Dedifferentiated amniotic fluid mesenchymal stem cell (primary cell): ENCODE measurements around the gene IL27RA.

Source experiments
- DNase-seq: peaks from one replicate; pipeline ENCODE4 v3.0.0-alpha.2; 2016; ENCODE audit errors: extremely low spot score

IL27RA gene

GRCh38 chr19:14031719-14032480 lies at the start of gene IL27RA:
IL27RA (plus strand) TSS chr19:14031762; CDS start chr19:14031873, 111 bp downstream.
- no peak for DNase-seq

- DNase-seq, result no peak
These were observed 49.5 kb upstream of the IL27RA start for GRCh38 chr19:13981988-13982501.

DNA sequence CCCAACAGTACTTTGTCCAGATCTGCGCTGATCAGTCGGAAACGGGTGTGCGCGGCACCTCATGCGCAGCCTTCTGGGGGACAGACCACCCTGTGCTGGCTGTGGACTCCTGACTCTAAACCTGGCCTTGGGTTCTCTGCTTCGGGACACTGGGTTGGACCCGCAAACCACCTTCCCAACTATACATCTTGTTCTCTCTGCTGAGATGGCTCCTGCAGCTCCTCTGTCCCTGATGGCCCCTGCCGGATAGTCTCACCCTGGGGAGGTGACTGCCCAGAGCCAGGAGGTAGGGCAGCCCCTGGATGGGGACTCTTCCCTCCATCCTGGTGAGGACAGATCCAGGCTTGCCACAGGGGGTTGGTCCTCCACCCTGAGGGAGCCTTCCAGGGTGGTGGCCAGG lies 48.8 kb upstream of the IL27RA start:
- DNase-seq, result no peak

DNA sequence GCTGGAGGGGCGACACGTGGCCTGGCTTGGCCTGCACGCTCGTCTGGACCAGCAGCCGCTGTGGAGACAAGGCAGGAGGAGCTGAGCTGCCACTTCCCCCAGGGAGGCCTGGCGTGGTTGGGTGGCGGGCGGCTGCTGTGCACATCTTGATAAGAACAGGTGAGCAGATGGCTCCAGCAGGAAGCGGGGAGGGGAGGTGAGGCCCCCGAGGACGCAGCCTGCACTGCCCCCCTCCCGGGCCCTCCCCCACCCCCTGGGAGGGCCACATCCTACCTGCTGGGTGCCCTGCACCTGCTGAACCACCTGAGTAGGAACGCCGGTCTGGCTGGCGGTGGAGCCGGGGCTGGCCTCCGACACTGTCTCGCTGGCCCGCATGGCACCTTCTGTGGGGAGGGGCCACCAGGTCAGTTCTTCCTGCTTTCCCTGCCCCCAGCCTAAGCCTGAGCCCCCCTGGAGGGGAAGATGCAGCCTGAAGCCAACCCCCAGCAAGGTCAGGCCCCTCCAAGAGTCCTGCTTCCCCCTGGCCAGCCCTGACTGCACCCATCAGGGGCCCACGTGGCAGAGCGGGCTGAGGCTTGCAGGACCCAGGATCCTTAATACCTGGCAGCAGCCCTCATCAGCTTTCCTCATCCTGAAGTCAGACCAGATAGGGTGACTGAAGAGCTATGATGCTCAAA lies 48.2 kb upstream of the IL27RA start:
- DNase-seq, result no peak

GRCh38 chr19:13984186-13984585 lies 47.4 kb upstream of the IL27RA start:
- DNase-seq, result no peak

- no peak for DNase-seq
These were observed 46.5 kb upstream of the IL27RA start for GRCh38 chr19:13984875-13985741.

DNA sequence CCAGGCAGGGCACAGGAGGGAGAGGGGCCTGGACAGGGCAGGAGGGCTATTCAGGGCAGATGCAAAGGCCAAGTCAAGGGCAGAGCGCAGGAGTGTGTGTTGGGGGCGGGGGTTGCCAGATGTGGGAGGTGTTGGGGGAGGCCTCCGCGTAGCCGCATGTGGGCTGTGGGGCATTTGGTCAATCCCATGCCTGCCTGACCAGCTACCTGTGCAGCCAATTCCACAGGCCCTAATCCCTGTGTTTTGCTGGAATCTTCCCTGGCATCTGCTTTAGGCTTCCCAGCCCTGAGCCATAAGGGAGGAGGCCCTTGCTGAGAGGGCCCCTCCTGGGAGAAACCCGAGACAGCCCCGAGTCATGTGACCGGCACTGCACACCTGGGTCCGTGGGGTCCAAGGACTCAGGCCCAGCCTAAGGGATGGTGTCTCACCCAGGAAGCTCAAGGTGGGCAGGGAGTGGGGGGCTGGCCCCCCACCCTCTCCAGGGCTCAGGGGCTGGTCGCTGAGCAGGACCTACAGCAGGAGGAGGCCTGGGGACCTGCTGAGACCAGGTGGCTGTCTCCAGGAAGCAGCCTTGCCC lies 45.7 kb upstream of the IL27RA start:
- no peak for DNase-seq

DNA sequence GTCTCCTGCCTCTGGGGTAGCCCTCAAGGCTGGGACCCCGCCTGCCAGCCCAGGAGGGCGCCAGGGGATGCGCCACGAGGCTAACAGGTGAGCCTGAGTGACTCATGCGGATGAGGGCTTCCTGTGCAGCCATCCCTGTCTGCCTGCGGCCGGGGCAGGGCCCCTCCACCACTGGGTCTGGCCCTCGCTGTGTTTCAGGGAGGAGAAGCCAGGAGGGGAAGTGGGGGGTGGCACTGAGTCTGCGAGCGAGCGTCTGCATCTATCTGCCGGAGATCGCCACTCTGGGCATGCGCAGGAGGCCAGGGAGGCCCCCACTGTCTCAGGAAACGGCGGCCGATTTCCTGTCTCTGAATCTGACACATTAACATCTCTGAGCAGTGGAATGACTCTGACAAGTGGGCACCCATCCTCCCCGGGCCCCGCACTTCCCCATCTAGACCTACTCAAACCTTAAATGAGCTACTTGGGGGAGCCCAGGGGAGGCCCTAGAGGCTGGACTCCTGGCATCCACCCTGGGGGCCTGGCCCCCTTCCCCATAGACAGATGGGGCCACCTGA lies 45.1 kb upstream of the IL27RA start:
- DNase-seq, result no peak

GRCh38 chr19:13987101-13987890 lies 44.3 kb upstream of the IL27RA start:
- no peak for DNase-seq

DNA sequence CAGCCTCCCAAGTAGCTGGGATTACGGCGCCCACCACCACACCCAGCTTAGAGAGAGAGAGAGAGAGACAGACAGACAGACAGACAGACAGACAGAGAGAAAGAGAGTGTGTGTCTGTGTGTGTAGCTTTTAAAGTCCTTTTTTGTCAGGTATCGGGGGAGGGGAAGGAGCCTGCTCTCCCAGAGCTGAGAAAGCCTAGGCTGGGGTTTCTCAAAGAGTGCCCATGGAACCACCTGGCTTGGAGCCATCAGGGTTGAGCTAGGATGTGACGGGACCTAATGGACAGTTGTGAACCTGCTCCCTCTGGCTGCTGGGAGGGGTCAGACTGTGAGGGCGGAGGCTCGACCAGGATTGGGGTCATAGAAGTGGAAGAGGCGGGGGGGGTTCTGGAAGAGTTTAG lies 42.1 kb upstream of the IL27RA start:
- no peak for DNase-seq

GRCh38 chr19:13990085-13990484 lies 41.5 kb upstream of the IL27RA start:
- DNase-seq, result no peak

DNA sequence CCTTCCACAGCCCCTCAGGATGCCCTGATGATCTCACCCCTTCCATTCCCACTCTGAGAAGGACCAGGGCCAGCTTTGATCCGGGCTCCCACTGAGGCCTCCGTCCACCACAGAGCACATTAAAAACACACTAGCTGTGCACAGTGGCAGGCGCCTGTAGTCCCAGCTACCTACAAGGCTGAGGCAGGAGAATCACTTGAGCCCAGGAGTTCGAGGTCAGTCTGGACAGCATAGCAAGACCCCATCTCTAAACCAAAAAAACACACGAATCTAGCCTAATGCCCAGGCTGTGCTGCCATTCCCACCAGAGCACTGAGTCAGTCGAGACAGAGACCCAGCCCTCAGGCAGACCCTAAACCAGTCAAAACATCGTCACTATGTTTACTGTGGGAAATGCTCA lies 39.5 kb upstream of the IL27RA start:
- DNase-seq, result no peak

GRCh38 chr19:13993590-13994300 lies 37.8 kb upstream of the IL27RA start:
- DNase-seq, result no peak

GRCh38 chr19:13995017-13995728 lies 36.4 kb upstream of the IL27RA start:
- no peak for DNase-seq

DNA sequence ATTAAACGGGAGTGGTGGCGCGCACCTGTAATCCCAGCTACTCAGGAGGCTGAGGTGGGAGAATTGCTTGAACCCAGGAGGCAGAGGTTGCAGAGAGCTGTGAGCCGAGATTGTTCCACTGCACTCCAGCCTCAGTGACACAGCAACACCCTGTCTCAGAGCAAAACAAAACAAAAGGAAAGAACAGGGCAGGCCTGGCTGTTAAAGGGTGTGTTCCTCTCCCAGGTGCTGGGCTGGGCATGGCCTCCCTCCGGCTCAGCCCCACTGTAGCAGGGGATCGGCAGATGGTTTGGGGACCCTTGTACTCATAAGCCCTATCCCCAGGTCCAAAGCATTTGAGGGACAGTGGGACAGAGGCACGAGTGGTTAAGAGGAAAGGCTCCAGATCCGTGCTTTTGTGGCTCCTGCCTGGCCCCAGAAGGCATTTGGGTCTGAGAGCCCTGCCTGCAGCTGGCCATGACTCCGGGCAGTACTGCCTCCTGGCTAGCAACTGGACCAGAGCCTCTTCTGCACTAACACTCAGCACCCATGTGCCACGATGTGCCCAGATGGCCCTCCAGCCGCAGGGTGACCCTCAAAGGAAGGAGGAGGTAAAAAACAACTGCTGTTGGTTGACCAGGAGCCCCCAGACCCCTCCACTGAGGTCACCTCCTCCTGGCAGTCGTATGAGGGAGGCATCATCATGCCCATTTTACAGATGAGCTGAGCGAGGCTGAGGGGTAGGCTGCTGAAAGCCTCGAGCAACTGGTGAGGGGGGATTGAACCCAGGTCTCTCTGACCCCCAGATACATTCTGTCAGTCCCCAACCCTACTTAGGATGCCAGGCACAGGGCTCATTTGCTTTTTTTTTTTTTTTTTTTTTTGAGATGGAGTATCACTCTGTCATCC lies 35.4 kb upstream of the IL27RA start:
- DNase-seq, result no peak

DNA sequence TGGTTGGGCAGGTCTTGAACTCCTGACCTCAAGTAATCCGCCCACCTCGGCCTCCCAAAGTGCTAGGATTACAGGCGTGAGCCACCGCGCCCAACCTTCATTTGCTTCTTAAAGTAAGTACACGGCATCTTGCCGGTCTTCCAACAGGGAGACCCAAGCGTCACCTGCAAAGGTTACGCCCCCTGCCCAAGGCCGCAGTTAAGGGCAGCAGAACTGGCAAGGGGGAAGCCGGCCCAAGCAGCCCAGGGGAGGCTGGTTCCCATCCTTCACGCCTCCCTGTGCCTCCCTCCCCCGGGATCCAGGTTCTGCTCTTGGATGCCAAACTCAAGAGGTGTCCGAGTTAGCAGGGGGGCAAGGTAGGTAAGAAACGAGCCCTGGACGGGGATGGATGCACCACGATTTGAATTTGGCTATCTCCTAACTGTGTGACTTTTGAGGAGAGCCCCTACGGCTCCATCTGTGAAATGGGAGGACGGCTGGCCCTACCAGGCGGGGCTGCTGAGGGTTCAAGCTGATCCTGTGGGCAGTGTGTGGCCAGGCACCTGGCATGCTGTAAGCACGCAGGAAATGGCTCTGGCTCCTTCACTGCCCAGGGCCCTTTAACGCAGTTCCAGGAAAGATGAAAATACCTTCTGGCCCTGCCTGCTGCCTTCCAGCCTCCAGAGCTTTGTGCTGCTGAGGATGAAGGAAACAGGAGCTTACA lies 34.5 kb upstream of the IL27RA start:
- DNase-seq, result no peak

- DNase-seq, result no peak
These were observed 34.0 kb upstream of the IL27RA start for GRCh38 chr19:13997631-13997962.

DNA sequence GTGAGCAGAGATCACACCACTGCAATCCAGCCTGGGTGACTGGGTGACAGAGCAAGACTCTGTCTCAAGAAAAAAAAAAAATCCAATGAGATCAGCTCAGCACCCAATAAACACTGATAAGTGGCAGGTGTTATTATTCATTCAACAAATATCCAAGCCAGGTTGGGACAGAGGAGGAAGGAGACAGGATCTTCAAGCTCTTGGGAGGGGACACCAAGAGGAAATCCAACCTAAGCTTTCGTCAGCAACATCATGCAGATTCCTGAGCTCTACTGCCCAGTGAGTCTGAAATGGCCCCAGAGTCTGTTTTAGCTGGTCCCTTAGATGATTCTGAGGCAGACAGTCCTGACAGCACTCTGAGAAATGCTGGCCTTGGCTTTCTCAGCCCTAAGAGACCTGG lies 33.1 kb upstream of the IL27RA start:
- DNase-seq, result no peak
